Measurements from ENCODE around the gene CD8A. TPM values are rescaled to one million over a fixed set of nuclear protein-coding genes. Genes with fewer than 3 reads are reported as not detected.

Gene CD8A
- total RNA-seq, 2 donors from 2014 or later: 1.2 to 1.6 TPM

- no peak overlapping the region for H3K27ac ChIP-seq
- H3K9me3 ChIP-seq: no peaks in the 10 kb centered on the region
- no peaks in the 10 kb centered on the region for H3K4me1 ChIP-seq
- TF ChIP-seq CTCF (IDR thresholded peaks at IDR 0.05): no peak
- H3K36me3 ChIP-seq: no peaks in the 10 kb centered on the region
- DNase-seq: no peak
- H3K4me3 ChIP-seq: no peak overlapping the region
- no peaks in the 10 kb centered on the region for H3K27me3 ChIP-seq
- no peak overlapping the region for H3K9ac ChIP-seq (ENCODE audit: low read depth in 2 of 2, low read length in 2 of 2)
- intact Hi-C loops (cut with DNase I): no loop called here
Measured at GRCh38 chr2:86779971-86780370, 10.7 kb downstream of the CD8A start.

GRCh38 chr2:86778957-86779356 is 11.8 kb downstream of the CD8A start:
- DNase-seq: no peak
- no peaks in the 10 kb centered on the region for H3K27me3 ChIP-seq
- no peak overlapping the region for H3K4me3 ChIP-seq
- no peaks in the 10 kb centered on the region for H3K9me3 ChIP-seq
- no peaks in the 10 kb centered on the region for H3K4me1 ChIP-seq
- no peaks in the 10 kb centered on the region for H3K36me3 ChIP-seq
- no peak overlapping the region for H3K9ac ChIP-seq (ENCODE audit: low read depth in 2 of 2, low read length in 2 of 2)
- TF ChIP-seq CTCF (IDR thresholded peaks at IDR 0.05): no peak
- intact Hi-C loops (cut with DNase I): no loop called here
- no peak overlapping the region for H3K27ac ChIP-seq

GRCh38 chr2:86776532-86776931 is 14.2 kb downstream of the CD8A start:
- DNase-seq: no peak
- Histone ChIP-seq H3K27ac (no peak overlapping the region), H3K36me3 (no peaks in the 10 kb centered on the region), H3K9me3 (no peaks in the 10 kb centered on the region), H3K4me1 (no peaks in the 10 kb centered on the region), H3K4me3 (no peak overlapping the region), H3K27me3 (no peaks in the 10 kb centered on the region), H3K9ac (ENCODE audit: low read depth in 2 of 2, low read length in 2 of 2) (no peak overlapping the region)
- intact Hi-C loops (cut with DNase I): no loop called here
- TF ChIP-seq CTCF (IDR thresholded peaks at IDR 0.05): no peak

GRCh38 chr2:86775338-86775737 is 15.4 kb downstream of the CD8A start:
- H3K36me3 ChIP-seq: peaks cover 7% of the 10 kb centered on the region
- H3K27me3 ChIP-seq: no peaks in the 10 kb centered on the region
- no peak for TF ChIP-seq CTCF (IDR thresholded peaks at IDR 0.05)
- H3K9me3 ChIP-seq: no peaks in the 10 kb centered on the region
- H3K27ac ChIP-seq: no peak overlapping the region
- no peak overlapping the region for H3K4me3 ChIP-seq
- H3K9ac ChIP-seq (ENCODE audit: low read depth in 2 of 2, low read length in 2 of 2): no peak overlapping the region
- intact Hi-C loops (cut with DNase I): no loop called here
- no peaks in the 10 kb centered on the region for H3K4me1 ChIP-seq
- DNase-seq: no peak

- H3K36me3 ChIP-seq: peaks cover 11% of the 10 kb centered on the region
- no peak for DNase-seq
- intact Hi-C loops (cut with DNase I): no loop called here
- H3K9ac ChIP-seq (ENCODE audit: low read depth in 2 of 2, low read length in 2 of 2): no peak overlapping the region
- H3K27me3 ChIP-seq: no peaks in the 10 kb centered on the region
- H3K27ac ChIP-seq: no peak overlapping the region
- no peaks in the 10 kb centered on the region for H3K9me3 ChIP-seq
- no peak overlapping the region for H3K4me3 ChIP-seq
- H3K4me1 ChIP-seq: no peaks in the 10 kb centered on the region
- no peak for TF ChIP-seq CTCF (IDR thresholded peaks at IDR 0.05)
Measured at GRCh38 chr2:86774862-86775261, 15.9 kb downstream of the CD8A start.

GRCh38 chr2:86772611-86773010 is 18.1 kb downstream of the CD8A start:
- H3K4me3 ChIP-seq: no peak overlapping the region
- H3K9ac ChIP-seq (ENCODE audit: low read depth in 2 of 2, low read length in 2 of 2): no peak overlapping the region
- no peaks in the 10 kb centered on the region for H3K4me1 ChIP-seq
- peaks cover 16% of the 10 kb centered on the region for H3K36me3 ChIP-seq
- no peaks in the 10 kb centered on the region for H3K9me3 ChIP-seq
- H3K27me3 ChIP-seq: no peaks in the 10 kb centered on the region
- H3K27ac ChIP-seq: no peak overlapping the region
- intact Hi-C loops (cut with DNase I): no loop called here
- DNase-seq: no peak
- no peak for TF ChIP-seq CTCF (IDR thresholded peaks at IDR 0.05)

Measured in colonic mucosa (tissue), 4 donors.